ENCODE results near the gene THOC5.
"Not testable (repeated sequence)": the region's sequence is repeated elsewhere in the genome, so short reads cannot be mapped to it uniquely, and the experiment has no call there.

THOC5 gene

DNA sequence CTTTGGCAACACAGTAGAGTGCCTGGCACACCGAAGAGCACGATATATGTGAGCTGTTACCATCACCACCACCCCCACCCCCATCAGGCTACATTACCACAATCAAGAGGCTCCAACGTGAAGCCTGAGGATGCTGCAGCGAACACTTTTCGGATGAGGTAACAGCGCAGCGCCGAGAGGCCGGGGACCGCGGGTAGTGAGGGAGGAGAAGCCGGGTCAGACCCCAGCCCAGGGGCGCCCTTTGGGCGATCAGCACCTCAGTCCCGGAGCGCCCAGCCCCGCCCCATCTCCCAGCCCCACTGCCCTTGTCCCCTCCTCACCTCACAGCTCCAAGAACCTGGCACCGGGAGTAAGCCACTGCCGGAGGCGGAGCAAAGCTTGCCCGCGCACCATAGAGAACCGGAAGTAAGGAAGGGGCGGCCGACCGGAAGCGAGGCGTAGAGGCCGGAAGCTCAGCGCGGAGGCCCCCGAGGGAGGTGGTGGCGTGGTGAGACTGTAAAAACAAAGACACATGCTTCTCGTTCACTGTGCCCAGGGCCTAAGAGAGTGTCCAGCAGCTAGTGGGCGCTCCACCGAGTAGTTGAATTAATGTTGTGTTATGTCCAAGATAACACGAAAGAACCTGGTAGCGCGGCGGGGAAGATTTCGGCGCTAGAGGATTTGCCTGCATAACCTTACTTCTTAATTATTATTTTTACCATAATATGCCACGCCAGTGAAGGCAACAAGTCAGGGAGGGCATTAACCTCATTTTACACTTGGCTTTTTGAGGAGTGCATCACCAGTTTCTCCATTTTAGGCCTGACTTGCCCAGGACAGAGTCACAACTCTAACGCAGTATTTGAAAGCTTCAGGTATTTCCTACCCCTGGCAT lies at the start of gene THOC5:
Gene THOC5, minus strand, starts transcription at position 407 of the 874 bp plus-strand sequence. CDS start 4,610 bp downstream, outside the sequence.
- peak; percentile 97 for DNase-seq (ENCODE audit: low spot score)

GRCh38 chr22:29598684-29599020 lies 45.1 kb upstream of the THOC5 start:
- no peak for DNase-seq (ENCODE audit: low spot score)

- DNase-seq (ENCODE audit: low spot score) = not testable (repeated sequence)
Measured at GRCh38 chr22:29597871-29598683, 44.5 kb upstream of the THOC5 start.

- DNase-seq (ENCODE audit: low spot score) = no peak
Measured at GRCh38 chr22:29596408-29596807, 42.9 kb upstream of the THOC5 start.

DNA sequence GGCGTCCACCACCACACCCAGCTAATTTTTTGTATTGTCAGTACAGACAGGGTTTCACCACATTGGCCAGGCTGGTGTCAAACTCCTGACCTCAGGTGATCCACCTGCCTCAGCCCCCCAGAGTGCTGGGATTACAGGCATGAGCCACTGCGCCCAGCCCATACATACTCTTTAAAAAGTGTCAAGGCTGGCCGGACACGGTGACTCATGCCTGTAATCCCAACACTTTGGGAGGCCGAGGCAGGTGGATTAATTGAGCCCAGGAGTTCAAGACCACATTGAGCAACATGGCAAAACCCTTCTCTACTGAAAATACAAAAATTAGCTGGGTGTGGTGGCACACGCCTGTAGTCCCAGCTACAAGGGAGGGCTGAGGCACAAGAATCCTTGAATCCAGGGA lies 40.9 kb upstream of the THOC5 start:
- not testable (repeated sequence) for DNase-seq (ENCODE audit: low spot score)

GRCh38 chr22:29593923-29594322 lies 40.4 kb upstream of the THOC5 start:
- no peak for DNase-seq (ENCODE audit: low spot score)

DNA sequence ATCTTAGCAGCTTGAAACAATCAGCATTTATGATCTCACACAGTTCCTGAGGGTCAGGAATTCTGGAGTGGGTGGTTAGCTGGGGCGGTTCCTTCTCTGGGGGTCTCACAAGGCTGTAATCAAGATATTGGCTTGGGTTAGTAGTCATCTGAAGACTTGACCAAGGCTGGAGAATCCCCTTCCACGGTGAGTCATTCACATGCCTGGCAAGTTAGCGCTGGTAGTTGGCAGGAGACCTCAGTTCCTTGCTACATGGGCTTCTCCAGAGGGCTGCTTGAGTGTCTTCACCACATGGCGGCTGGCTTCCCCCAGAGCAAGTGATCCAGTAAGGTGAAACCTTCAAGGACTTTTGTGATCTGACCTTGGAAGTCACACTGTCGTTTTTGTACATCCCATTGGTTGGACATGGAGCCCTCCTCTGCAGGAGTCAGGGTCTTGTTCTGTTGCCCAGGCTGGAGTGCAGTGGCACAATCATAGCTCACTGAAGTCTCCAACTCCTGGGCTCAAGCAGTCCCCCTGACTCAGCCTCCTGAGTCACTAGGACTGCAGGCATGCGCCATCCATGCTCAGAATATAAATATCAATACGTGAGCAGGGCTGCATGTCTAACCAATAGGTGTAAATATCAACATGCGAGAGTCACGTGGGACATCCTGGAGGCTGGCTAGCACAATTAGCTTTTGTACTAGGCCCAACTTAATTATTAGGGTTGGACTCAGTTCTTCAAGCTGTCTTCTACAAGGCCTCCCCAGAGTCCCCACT lies 34.6 kb upstream of the THOC5 start:
- DNase-seq (ENCODE audit: low spot score) = no peak

- DNase-seq (ENCODE audit: low spot score) = not testable (repeated sequence)
Measured at GRCh38 chr22:29586193-29586705, 32.7 kb upstream of the THOC5 start.

- DNase-seq (ENCODE audit: low spot score) = no peak
Measured at GRCh38 chr22:29584975-29585374, 31.4 kb upstream of the THOC5 start.

DNA sequence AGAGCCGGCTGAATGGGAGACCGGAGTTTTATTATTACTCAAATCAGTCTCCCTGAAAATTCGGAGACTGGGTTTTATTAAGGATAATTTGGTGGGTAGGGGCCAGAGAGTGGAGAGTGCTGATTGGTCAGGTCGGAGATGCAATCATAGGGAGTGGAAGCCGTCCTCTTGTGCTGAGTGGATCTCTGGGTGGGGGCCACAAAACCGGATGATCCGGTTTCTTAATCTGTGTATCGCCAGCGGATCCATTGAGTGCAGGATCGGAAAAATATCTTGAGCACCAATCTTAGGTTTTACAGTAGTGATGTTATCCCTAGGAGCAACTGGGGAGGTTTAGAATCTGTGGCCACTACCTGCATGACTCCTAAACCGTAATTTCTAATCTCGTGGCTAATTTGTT lies 28.2 kb upstream of the THOC5 start:
- DNase-seq (ENCODE audit: low spot score) = no peak

GRCh38 chr22:29580200-29580810 lies 26.7 kb upstream of the THOC5 start:
- no peak for DNase-seq (ENCODE audit: low spot score)

GRCh38 chr22:29578462-29579200 lies 25.1 kb upstream of the THOC5 start:
- DNase-seq (ENCODE audit: low spot score) = no peak

DNA sequence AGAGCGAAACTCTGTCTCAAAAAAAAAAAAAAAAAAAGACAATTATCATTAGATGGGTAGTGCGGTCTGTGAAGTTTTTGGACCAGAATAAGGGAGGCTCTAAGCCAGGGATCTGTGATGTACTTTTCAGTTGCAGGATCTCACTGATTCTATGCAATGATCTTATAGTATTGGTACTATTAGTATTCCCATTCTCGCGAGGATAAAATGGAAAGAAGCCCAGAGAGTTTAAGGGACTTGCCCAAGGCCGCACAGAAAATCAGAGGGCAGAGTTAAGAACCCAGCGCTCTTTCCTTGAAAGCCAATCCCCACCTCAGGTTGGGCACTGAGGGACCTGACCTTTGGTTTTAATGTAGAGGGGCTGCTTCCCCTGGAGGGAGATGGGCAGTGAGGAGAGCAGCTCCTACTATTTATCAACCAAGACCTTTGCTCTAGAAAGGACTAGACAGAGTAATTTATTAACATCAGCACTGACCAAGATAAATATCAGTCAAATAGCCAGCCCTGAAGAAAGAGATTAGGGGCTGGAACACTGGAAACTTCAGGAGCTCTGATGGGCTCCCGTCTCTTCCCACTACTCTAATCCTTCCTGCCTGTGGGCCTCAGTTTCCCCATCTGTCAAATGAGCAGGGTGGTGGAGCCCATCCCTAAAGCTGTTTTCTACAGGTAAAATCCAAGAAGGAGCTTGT lies 21.3 kb upstream of the THOC5 start:
- DNase-seq (ENCODE audit: low spot score) = no peak

DNA sequence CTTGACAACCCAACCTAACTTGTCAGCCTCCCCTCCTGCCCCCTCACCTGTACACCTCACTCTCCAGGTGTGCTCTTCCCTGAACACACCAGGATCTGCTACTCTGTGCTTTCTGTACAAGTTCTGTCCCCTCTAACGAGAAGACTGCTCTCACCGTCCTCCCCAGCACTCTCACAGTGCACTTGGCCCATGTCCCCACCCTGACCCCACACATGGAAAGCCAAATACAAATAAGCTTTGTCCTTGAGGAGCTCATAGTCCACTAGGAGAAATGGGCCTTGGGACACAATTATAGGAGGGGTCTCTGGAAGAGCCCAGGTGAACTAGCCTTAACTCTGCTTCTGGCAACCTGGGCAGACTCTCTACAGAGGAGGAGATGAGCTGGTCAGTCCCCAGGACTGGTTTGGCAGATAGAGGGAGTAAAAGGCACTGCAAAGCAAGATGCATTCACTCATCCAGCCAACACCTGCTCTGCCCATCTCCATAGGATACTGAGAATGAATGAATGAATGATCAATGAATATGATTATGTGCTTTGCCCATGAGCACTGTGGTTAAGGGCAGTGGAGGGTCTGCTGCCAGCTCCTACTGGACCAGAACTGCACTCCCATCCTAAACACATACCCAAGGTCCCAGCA lies 17.5 kb upstream of the THOC5 start:
- no peak for DNase-seq (ENCODE audit: low spot score)

GRCh38 chr22:29570456-29570855 lies 16.9 kb upstream of the THOC5 start:
- no peak for DNase-seq (ENCODE audit: low spot score)

GRCh38 chr22:29569011-29569678 lies 15.6 kb upstream of the THOC5 start:
- no peak for DNase-seq (ENCODE audit: low spot score)

GRCh38 chr22:29567338-29567737 lies 13.8 kb upstream of the THOC5 start:
- no peak for DNase-seq (ENCODE audit: low spot score)

- not testable (repeated sequence) for DNase-seq (ENCODE audit: low spot score)
Measured at GRCh38 chr22:29566513-29566912, 13.0 kb upstream of the THOC5 start.

Data from putamen (tissue), 1 donor.